ENCODE data around the gene IMPA2. TPM values are rescaled to one million over a fixed set of nuclear protein-coding genes. Genes with fewer than 3 reads are reported as not detected.

Gene IMPA2
- total RNA-seq (10 to 100 TPM; 16.6 to 21.3 TPM), polyA plus RNA-seq (ENCODE audit: insufficient read depth, low read depth, low replicate concordance) (16.7 TPM)
- long read RNA-seq, donor 1, transcript IMPA2-209 (2 exons, 919 nt) = major isoform, 11 of 20 reads
- long read RNA-seq, donor 1, transcript IMPA2-201 (8 exons, 1,534 nt) = minor isoform, 8 of 20 reads
- long read RNA-seq, donor 1, partial matches to known transcripts = 0 of 20 reads
- long read RNA-seq, donor 1, other reads (novel, unspliced or antisense) = 0 of 20 reads
- long read RNA-seq, donor 2, transcript IMPA2-201 (8 exons, 1,534 nt) = major isoform, 11 of 13 reads
- long read RNA-seq, donor 2, partial matches to known transcripts = 0 of 13 reads
- long read RNA-seq, donor 2, other reads (novel, unspliced or antisense) = 0 of 13 reads

DNA sequence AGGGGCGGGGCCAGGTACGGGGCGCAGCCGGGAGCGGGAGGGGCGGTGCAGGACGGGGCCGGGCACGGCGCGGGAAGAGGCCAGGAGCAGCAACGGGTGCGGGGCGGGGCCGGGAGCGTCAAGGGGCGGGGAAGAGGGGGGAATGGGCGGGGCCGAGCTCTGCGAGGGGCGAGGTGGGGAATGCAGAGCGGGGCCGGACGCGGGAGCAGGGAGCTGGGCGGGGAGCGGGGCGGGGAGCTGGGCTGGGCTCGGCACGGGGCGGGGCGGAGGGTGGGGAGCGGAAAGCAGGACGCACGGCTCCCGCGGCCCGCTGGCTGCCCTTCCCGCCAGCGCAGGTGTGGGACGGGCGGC lies at the start of gene IMPA2:
Gene IMPA2 (plus strand): TSS at position 316 of the 351 bp plus-strand sequence. CDS start 163 bp downstream, outside the sequence.
- H3K36me3 ChIP-seq (ENCODE audit: low read depth, missing control alignments) = no peaks in the 10 kb centered on the region
- peak within 1 kb of the TSS; percentile 66 to 73 for H3K4me3 ChIP-seq

GRCh38 chr18:11932393-11932792 lies 48.9 kb upstream of the IMPA2 start:
- no peak for DNase-seq
- Histone ChIP-seq H3K9me3 (no peaks in the 10 kb centered on the region), H3K27me3 (no peaks in the 10 kb centered on the region), H3K27ac (no peak overlapping the region), H3K4me3 (no peak overlapping the region), H3K36me3 (ENCODE audit: low read depth, missing control alignments) (no peaks in the 10 kb centered on the region), H3K4me1 (no peaks in the 10 kb centered on the region)
- TF ChIP-seq CTCF (IDR thresholded peaks at IDR 0.05) = no peak
- intact Hi-C loops (cut with DNase I; ENCODE audit: low total_unique reads) = no loop called here
- 92 to 99% methylated on average over 14 of the region's 14 CpGs for WGBS, 2 donors

More for the DNA sequence above, at the start of gene IMPA2:
- DNase-seq = no peak
- 0 to 1% methylated on average over 2 to 34 of the region's 42 CpGs for WGBS, 2 donors
- intact Hi-C loops (cut with DNase I; ENCODE audit: low total_unique reads) = no loop called here
- Histone ChIP-seq H3K27me3 (no peaks in the 10 kb centered on the region), H3K4me1 (peaks cover 6% of the 10 kb centered on the region), H3K9me3 (no peaks in the 10 kb centered on the region), H3K27ac (peak within 1 kb of the TSS; percentile 89 to 96)
- TF ChIP-seq CTCF (IDR thresholded peaks at IDR 0.05) (no peak), POLR2A (IDR thresholded peaks at IDR 0.05) (no peak)

- 14 to 19% methylated on average over 4 of the region's 4 CpGs for WGBS, 2 donors
- TF ChIP-seq POLR2A (IDR thresholded peaks at IDR 0.05) (no peak), CTCF (IDR thresholded peaks at IDR 0.05) (peak; percentile 68 to 82 (median 74))
- peak; percentile 86 for DNase-seq
- Histone ChIP-seq H3K4me3 (no peak overlapping the region), H3K9me3 (no peaks in the 10 kb centered on the region), H3K4me1 (no peaks in the 10 kb centered on the region), H3K27me3 (no peaks in the 10 kb centered on the region), H3K36me3 (ENCODE audit: low read depth, missing control alignments) (no peaks in the 10 kb centered on the region), H3K27ac (no peak overlapping the region)
- intact Hi-C loops (cut with DNase I; ENCODE audit: low total_unique reads) = no loop called here
Measured at GRCh38 chr18:11937874-11938478, 43.3 kb upstream of the IMPA2 start.

DNA sequence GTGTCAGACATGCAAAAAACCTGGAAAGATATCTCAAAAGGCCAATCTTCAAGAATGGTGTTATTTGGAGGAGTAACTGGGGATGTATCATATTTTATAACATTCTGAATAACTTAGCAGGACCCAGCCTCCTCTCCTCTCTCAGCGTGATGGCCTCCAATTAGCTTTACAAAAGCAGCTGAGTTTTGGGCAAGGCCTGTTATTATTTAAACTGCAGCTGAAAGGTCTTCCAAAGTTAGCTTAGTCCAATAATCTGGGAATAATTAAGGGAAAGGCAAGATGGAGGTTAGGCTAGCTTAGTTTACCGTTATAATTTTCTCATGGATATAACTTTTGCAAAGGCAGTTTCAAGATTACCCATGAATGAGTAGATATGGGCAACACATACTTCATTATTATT lies 40.4 kb upstream of the IMPA2 start:
- no peak for TF ChIP-seq CTCF (IDR thresholded peaks at IDR 0.05)
- TF ChIP-seq POLR2A (IDR thresholded peaks at IDR 0.05) = no peak
- H3K36me3 ChIP-seq (ENCODE audit: low read depth, missing control alignments) = no peaks in the 10 kb centered on the region
- intact Hi-C loops (cut with DNase I; ENCODE audit: low total_unique reads) = no loop called here
- H3K9me3 ChIP-seq = no peaks in the 10 kb centered on the region
- H3K27me3 ChIP-seq = no peaks in the 10 kb centered on the region
- no peak overlapping the region for H3K4me3 ChIP-seq
- H3K27ac ChIP-seq = no peak overlapping the region
- 76 to 80% methylated on average over 2 of the region's 2 CpGs for WGBS, 2 donors
- no peak for DNase-seq
- no peaks in the 10 kb centered on the region for H3K4me1 ChIP-seq

All from testis (tissue), 5 donors.